ENCODE measurements around the gene ZNF500. TPM values are rescaled to one million over a fixed set of nuclear protein-coding genes. Genes with fewer than 3 reads are reported as not detected.
A peak's percentile ranks its signal among the peaks of the same experiment; 100 is the strongest.
"Not testable (repeated sequence)": the region's sequence is repeated elsewhere in the genome, so short reads cannot be mapped to it uniquely, and the experiment has no call there.

ZNF500 gene
- total RNA-seq, 1 experiment from 2014 or later: 8.1 TPM

GRCh38 chr16:4754865-4755264, 12.1 kb downstream of the ZNF500 start:
- no peak for DNase-seq (ENCODE audit: low read depth, low spot score)
- in situ Hi-C loops (cut with HindIII; ENCODE audit: low pct_unique_long_range_greater_than_20kb, low sequenced_read_pairs): no loop called here

DNA sequence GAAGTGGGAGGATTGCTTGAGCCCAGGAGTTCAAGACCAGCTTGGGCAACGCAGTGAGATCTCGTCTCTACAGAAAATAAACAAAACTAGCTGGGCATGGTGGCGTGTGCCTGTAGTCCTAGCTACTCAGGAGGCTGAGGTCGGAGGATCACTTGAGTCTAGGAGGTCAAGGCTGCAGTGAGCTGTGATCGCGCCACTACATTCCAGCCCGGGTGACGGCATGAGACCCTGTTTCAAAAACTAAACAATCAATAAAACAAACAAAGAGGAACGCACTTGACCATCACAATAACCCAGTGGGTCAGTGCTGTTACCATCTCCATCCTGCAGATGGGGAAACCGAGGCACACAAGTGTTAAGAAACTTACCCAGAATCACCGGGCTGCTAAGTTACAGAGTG, 13.7 kb downstream of the ZNF500 start:
- in situ Hi-C loops (cut with HindIII; ENCODE audit: low pct_unique_long_range_greater_than_20kb, low sequenced_read_pairs): no loop called here
- DNase-seq (ENCODE audit: low read depth, low spot score): no peak

- in situ Hi-C loops (cut with HindIII; ENCODE audit: low pct_unique_long_range_greater_than_20kb, low sequenced_read_pairs): no loop called here
Measured at GRCh38 chr16:4752351-4753100, 14.4 kb downstream of the ZNF500 start.

GRCh38 chr16:4750896-4751295, 16.1 kb downstream of the ZNF500 start:
- in situ Hi-C loops (cut with HindIII; ENCODE audit: low pct_unique_long_range_greater_than_20kb, low sequenced_read_pairs): no loop called here
- DNase-seq (ENCODE audit: low read depth, low spot score): no peak

More at GRCh38 chr16:4752351-4753100, 14.4 kb downstream of the ZNF500 start:
- no peak for DNase-seq (ENCODE audit: low read depth, low spot score)

GRCh38 chr16:4749700-4750257, 17.2 kb downstream of the ZNF500 start:
- no peak for DNase-seq (ENCODE audit: low read depth, low spot score)
- in situ Hi-C loops (cut with HindIII; ENCODE audit: low pct_unique_long_range_greater_than_20kb, low sequenced_read_pairs): no loop called here

GRCh38 chr16:4748682-4749411, 18.1 kb downstream of the ZNF500 start:
- in situ Hi-C loops (cut with HindIII; ENCODE audit: low pct_unique_long_range_greater_than_20kb, low sequenced_read_pairs): no loop called here
- DNase-seq (ENCODE audit: low read depth, low spot score): no peak

DNA sequence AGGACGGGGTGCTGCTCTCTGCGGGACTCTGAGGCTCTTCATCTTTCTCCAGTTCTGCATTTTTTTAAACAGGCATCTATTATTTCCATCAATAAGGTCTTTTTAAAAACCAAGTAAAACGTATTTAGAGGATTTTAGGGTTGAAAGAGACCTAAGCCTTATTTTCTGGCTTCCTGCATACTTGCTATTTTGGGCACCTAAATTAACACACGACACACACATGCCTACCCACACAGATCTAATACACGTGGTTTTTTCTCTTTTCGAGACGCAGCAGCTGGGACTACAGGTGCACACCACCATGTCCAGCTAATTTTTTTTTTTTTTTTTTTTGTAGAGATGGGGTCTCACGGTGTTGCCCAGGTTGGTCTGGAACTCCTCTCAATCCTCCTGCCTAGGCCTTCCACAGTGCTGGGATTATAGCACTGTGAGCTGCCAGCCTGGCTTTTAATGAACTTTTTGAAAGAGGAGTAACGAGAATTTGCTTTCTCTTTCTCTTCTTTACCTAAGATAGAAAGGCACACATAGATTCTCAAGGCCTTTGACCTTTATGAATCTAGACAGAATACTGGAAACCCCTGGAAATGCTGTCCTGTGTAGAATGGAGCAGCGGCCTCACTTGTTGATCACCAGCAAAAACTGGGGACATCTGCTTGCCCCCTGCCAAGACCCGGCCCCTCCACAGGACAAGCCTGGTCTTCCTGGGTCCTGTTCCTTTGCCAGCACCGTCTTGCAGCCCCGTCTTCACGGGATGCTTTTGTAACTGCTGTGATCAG, 18.9 kb downstream of the ZNF500 start:
- in situ Hi-C loops (cut with HindIII; ENCODE audit: low pct_unique_long_range_greater_than_20kb, low sequenced_read_pairs): no loop called here
- DNase-seq (ENCODE audit: low read depth, low spot score): no peak

DNA sequence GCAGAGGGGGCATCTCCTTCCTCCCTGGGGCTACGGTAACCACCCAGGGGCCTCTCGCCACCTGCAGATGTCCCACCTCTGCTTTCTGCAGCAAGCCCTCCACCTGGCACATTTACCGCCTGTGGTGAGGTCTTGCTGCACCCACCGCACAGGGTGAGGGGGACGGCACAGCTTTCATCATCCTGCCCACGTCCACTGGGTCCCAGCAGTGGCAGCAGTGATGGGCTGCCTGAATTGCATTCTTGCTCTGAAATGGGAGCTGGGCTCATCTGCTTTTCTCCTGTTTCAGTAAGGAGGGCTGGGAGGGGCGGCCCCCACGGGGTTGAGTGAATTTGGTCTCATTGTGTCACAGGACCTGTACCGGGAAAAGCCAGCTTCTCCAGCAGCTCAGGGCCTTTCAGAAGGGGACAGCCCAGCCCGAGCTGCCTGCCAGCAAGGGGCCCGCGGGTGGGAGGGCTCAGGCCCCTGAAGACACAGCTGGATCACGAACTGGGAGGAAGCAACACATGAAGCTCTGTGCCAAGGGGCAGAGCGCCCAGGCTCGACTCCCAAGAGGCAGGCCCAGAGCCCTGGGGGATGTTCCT, 19.9 kb downstream of the ZNF500 start:
- in situ Hi-C loops (cut with HindIII; ENCODE audit: low pct_unique_long_range_greater_than_20kb, low sequenced_read_pairs): no loop called here

GRCh38 chr16:4746215-4746614, 20.7 kb downstream of the ZNF500 start:
- in situ Hi-C loops (cut with HindIII; ENCODE audit: low pct_unique_long_range_greater_than_20kb, low sequenced_read_pairs): no loop called here
- no peak for DNase-seq (ENCODE audit: low read depth, low spot score)

More for the DNA sequence above, 19.9 kb downstream of the ZNF500 start:
- DNase-seq (ENCODE audit: low read depth, low spot score): no peak

- no peak for DNase-seq (ENCODE audit: low read depth, low spot score)
- in situ Hi-C loops (cut with HindIII; ENCODE audit: low pct_unique_long_range_greater_than_20kb, low sequenced_read_pairs): no loop called here
Measured at GRCh38 chr16:4745274-4745569, 21.7 kb downstream of the ZNF500 start.

DNA sequence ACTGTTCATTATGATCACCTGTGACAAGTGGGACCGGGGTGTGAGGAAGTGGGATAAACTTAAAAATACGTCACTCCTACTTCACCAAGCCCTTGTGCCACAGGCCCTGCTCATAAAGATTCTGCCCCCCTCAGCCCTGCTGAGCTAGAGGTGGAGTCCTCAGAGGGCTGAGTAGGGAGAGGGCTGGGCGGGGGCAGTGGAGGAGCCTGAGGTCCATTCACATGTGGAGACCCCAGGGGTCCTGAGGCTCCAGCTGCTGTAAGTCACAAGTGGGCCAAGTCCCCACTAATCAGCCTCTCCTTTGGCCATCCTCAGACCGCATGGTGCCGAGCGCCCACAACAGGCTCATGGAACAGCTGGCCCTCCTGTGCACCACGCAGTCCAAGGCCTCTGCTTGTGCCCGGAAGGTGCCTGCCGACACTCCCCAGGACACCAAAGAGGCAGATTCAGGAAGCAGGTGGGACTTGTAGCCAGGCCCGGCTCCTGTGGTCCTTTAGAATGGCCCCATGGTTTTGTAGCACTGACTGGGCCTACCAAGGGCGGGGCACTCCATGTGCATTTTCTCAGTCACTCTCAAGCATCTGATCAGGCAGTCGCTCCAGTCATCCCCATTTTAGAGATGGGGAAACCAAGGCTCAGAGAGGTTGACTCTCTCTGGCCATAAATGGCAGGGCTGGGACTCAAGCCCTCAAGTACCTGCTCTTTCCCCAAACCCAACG, 22.2 kb downstream of the ZNF500 start:
- DNase-seq (ENCODE audit: low read depth, low spot score): no peak
- in situ Hi-C loops (cut with HindIII; ENCODE audit: low pct_unique_long_range_greater_than_20kb, low sequenced_read_pairs): no loop called here

DNA sequence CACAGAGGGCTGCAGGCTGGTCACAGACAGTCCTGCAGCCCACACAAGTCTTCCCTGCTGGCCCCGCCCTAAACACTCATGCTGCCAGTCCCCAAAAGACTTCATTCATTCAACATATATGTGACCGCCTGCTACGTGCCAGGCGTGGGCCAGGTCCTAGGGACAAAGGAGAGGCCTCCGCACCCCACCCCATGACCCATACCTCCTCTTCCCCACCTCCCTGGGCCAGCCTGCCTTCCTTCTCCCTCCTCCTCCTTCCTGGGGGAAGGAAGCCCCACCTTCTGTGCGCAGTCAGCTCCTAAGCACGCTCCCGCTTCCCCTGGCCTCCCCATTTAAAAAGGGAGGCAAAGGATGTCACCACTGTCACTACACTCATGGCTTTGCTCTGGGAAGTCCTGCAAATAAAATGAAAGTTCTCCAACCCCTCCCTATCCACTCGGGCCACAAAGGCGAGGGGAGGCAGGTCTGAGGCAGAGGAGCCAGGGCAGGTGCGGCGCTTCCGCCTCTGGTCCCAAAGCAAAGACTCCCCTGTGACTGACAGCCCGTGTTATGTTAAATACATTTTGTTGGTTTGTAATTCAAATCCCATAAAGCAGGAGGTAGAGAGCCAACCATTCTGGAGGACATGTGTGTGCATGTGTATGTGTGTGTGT, 23.6 kb downstream of the ZNF500 start:
- DNase-seq (ENCODE audit: low read depth, low spot score): no peak
- in situ Hi-C loops (cut with HindIII; ENCODE audit: low pct_unique_long_range_greater_than_20kb, low sequenced_read_pairs): no loop called here

GRCh38 chr16:4738370-4738769, 28.6 kb downstream of the ZNF500 start:
- in situ Hi-C loops (cut with HindIII; ENCODE audit: low pct_unique_long_range_greater_than_20kb, low sequenced_read_pairs): not testable (repeated sequence)

GRCh38 chr16:4737545-4737944, 29.4 kb downstream of the ZNF500 start:
- DNase-seq (ENCODE audit: low read depth, low spot score): no peak
- in situ Hi-C loops (cut with HindIII; ENCODE audit: low pct_unique_long_range_greater_than_20kb, low sequenced_read_pairs): no loop called here

More at GRCh38 chr16:4738370-4738769, 28.6 kb downstream of the ZNF500 start:
- DNase-seq (ENCODE audit: low read depth, low spot score): not testable (repeated sequence)

- in situ Hi-C loops (cut with HindIII; ENCODE audit: low pct_unique_long_range_greater_than_20kb, low sequenced_read_pairs): no loop called here
- DNase-seq (ENCODE audit: low read depth, low spot score): no peak
Measured at GRCh38 chr16:4736546-4736945, 30.4 kb downstream of the ZNF500 start.

DNA sequence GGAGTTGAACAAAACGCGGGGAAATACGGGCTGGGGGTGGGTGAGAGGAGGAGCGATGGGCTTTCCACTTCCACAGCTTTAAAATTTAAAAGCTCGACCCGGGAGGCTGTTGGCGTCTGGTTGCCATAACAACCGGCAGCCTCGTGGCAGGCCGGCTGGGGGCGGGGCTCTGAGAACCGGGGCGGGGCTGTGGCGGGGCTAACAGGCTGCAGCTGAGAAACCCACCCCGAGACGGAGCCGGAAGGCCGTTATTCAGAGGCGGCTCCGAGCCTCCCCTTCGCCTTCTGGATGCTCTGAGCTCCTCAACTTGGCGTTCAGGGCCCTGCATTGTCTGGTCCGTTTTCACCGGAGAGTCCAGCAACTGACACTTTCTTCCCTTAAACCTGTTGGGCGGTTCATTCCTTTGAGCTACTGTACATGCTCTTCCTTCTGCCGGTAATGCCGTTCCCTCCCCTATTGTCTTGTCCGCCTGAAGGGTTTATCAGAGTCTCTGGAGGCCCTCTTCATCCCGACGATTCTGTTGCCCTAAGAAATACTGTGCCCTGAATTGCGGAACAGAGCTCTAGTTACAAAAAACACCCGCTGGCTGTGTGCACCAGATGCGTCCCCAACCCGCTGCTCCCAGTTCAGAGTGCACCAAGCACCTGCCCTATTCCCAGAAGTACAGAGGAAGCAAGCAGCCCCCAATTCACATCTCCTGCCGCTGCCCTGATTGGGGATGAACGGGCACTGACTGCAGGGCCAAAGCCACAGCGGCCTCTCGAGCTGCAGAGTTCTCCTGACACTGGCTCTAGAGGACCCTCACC, 32.0 kb downstream of the ZNF500 start:
- in situ Hi-C loops (cut with HindIII; ENCODE audit: low pct_unique_long_range_greater_than_20kb, low sequenced_read_pairs): no loop called here
- DNase-seq (ENCODE audit: low read depth, low spot score): peak; percentile 76
